ENCODE results near the gene GPC5.

GRCh38 chr13:92578358-92578757, 1179.9 kb downstream of the GPC5 start:
- TF ChIP-seq CTCF (IDR thresholded peaks at IDR 0.05; ENCODE audit: low read depth, low read length, missing input control), result no peak
- TF ChIP-seq MAX (IDR thresholded peaks at IDR 0.05), result no peak
- TF ChIP-seq TAF1 (conservative IDR thresholded peaks at IDR 0.05), result no peak
- TF ChIP-seq RAD21 (IDR thresholded peaks at IDR 0.05), result no peak
- no peak for TF ChIP-seq JUND (IDR thresholded peaks at IDR 0.05)
- TF ChIP-seq GABPA (IDR thresholded peaks at IDR 0.05 in 1 of 2, conservative IDR thresholded peaks at IDR 0.05 in 1 of 2), result no peak
- no peak for TF ChIP-seq ZBTB33 (IDR thresholded peaks at IDR 0.05)
